HG03439 (cell line): Measurements from ENCODE around the gene SEBOX.
"Not testable (repeated sequence)": the region's sequence is repeated elsewhere in the genome, so short reads cannot be mapped to it uniquely, and the experiment has no call there.

Experiments
- ATAC-seq: cut with Tn5 transposase; IDR thresholded peaks from one replicate; pipeline ENCODE4 v1.9.1; 2021; ENCODE audit warnings: mild to moderate bottlenecking, moderate library complexity; ENCODE audit not compliant: unreplicated experiment

Gene SEBOX

GRCh38 chr17:28342313-28342712 lies 22.7 kb downstream of the SEBOX start:
- no peak for ATAC-seq

GRCh38 chr17:28341516-28341915 lies 23.5 kb downstream of the SEBOX start:
- no peak for ATAC-seq

DNA sequence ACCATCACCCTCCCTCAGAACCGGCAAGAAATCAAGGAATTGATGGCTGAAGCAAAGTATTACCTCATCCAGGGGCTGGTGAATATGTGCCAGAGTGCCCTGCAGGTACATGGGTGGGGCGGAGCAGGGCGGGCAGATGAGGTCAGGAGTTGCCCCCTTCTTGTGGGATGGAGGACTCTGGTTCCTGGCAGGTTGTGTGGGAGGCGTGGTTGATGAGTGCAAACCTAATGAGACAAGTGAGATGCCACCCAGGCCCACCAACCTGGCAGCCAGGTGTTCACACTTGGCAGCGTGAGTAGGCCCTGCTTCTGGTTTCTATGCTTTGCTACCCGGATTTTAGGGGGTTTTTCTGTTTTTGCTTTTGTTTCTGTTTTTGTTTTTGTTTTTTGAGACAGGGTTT lies 24.6 kb downstream of the SEBOX start:
- no peak for ATAC-seq

DNA sequence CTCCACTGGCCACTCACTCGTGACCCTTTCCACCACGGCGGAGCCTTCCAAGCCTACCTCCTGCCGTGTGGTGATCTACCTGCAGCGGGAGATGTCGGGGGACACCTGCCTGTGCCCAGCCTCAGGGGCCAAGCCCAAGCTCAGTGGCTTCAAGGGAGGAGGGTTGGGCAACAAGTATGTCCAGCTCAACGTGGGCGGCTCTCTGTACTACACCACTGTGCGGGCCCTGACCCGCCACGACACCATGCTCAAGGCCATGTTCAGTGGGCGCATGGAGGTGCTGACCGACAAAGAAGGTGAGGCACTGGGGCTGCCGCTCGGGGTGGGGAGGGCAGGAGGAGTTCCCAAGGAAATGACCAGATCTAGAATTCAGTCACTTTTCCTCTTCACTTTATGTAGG lies 25.6 kb downstream of the SEBOX start:
- no peak for ATAC-seq

DNA sequence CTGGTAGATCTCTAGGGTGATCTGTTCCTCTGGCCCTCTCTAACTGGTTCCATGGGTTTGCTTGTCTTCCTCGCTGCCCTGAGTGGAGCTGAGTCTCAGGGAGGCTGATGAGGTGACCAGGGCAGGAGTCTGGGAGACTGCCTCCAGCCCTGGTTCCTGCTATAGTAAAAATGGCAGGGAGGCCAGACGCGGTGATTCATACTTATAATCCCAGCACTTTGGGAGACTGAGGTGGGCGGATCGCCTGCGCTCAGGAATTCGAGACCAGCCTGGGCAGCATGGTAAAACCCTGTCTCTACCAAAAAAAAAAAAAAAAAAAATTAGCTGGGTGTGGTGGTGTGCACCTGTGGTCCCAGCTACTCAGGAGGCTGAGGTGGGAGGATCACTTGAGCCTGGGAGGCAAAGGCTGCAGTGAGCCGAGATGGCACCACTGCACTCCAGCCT lies 26.2 kb downstream of the SEBOX start:
- ATAC-seq = not testable (repeated sequence)

DNA sequence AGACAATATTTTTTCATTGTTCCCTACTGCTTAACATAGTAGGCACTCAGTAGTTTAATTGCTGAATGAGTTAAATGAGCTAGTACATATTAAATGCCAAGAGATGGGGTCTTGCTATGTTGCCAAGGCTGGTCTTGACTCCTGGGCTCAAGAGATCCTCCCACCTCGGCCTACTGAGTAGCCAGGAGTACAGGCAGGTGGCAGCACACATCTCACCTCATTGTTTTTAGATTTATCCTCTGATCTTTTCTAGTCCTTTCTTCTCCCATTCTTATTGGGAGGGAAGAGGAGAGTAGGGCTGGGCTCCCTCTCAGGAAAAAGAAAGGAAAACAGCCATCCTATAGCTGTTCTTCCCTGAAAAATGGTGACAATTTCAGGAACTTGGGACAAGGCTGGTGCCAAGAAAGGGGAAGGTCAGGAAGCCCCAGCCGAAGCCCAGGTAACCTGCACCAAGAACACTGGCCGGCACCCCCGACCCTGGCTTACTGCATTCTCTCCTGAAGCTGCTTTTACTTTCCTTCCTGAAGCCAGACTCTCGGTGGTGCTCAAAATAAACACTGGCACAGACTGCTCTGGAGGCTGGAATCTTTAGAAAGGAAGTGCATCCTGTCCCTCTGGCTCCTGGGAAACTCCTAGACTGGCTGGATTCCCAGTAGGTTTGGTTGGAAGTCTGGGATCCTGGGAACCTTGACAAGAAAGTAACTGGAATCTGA lies 26.8 kb downstream of the SEBOX start:
- ATAC-seq = no peak

DNA sequence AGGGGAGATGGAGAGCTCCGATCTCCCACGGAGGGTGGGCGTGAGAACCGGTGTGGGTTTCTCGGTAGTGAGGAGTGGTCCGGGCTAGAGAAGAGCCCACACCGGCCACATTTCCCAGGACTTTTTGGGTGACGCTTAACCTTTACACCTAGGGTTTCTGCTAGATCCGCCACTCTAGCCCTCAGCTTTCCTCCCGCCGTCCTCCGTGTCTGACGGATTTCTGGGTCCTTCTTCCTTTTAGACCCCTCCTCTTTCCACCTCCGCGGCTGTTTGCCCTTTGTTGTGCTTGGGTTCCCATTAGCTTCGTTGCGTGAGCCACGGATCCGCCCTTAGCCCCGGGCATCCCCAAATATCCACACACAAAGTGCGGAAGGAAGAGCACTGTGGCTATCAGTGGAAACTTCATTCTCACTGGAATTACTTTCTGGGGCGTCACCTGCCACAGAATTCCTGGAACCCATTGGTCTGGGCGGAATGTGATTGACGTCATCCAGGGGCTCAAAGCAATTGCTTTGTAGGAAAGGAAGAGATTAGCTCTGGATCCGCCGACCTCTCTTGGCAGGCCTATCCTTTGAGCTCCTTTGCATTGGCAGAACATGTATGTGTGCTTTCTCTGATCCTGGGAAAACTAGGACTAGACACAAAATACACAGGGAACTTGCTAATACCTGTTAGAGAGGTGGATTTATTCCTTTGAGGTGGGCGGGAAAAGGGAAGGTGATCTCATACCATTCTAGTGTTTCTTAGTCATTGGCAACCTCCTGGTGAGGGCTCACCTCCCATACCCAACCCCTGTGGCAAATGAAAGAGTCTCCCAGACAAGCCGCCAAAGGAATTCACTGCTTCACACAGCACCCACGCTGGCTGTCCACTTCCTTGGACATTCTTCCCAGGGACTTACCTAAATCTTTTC lies 28.8 kb downstream of the SEBOX start:
- ATAC-seq = no peak

- ATAC-seq = peak; percentile 95
Measured at GRCh38 chr17:28335201-28335958, 29.6 kb downstream of the SEBOX start, which contains the start of the genes IFT20 and TNFAIP1. Gene IFT20 (minus strand): TSS chr17:28335472. CDS start chr17:28331985, 3,487 bp downstream. Gene TNFAIP1 (plus strand): TSS chr17:28335761. CDS start chr17:28339522, 3,761 bp downstream.

- ATAC-seq = no peak
Measured at GRCh38 chr17:28334666-28335200, 30.3 kb downstream of the SEBOX start.

DNA sequence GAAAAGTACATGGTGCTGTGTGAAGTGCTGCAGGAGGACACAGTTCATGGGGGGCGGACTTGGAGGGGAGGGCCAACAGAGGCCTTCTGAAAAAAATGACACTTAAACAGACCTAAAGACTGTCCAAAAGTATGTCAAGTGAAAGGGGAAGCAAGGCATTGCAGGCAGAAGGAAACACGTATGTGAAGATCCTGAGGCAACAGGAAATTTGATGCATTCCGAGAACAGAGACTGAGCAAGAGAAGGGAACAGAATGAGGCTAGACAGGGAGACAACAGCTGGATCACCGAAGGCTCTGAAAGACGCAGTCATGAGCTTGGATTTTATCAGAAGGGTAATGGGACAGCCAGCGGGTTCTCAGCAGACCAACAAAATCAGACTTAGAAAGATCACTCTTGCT lies 30.8 kb downstream of the SEBOX start:
- ATAC-seq = no peak

GRCh38 chr17:28333083-28333746 lies 31.8 kb downstream of the SEBOX start:
- no peak for ATAC-seq

DNA sequence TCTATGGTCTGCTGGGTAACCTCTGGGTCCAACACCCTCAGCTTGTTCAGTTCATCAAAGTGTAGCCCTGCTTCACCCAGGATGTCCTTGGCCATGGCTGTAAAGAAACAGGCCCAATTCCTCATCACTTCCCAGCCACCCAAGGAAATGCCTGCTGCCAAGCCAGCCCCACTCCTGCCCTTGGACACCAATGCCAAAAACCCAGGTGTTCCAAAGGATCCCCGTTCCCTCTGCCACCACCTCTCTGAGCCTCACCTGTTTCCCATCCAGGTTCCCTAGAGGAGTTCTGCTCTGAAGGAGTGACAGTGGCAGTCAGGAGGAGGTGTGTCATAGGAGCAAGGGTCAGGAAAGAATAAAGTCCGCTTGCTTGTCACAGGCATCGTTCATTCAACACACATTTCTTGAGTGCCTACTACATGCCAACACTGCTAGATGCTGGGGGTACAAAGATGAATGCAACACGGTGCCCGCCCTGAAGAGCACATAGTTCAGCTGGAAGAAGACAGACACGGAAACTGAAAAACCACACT lies 33.0 kb downstream of the SEBOX start:
- ATAC-seq = no peak

- no peak for ATAC-seq
Measured at GRCh38 chr17:28330671-28331070, 34.3 kb downstream of the SEBOX start.

- ATAC-seq = no peak
Measured at GRCh38 chr17:28328325-28328724, 36.7 kb downstream of the SEBOX start.

DNA sequence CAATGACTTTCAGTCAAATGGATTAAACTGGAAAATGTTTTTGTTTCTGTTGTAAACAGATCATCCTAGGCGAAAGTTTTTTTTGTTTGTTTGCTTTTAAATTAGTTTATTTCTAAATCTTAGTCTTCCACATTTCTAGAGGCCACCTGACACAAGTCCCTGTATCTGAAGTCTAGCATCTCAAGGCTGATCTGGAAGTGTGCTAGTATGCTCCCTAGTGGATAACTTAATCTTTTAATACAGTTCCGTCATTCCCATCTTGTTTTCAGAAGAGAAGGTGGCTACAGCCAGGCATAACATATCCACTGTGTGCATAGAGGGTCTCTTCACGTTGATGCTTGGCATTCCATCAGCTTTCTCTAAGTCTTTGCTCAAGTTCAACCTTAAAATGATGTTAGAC lies 37.3 kb downstream of the SEBOX start:
- no peak for ATAC-seq

DNA sequence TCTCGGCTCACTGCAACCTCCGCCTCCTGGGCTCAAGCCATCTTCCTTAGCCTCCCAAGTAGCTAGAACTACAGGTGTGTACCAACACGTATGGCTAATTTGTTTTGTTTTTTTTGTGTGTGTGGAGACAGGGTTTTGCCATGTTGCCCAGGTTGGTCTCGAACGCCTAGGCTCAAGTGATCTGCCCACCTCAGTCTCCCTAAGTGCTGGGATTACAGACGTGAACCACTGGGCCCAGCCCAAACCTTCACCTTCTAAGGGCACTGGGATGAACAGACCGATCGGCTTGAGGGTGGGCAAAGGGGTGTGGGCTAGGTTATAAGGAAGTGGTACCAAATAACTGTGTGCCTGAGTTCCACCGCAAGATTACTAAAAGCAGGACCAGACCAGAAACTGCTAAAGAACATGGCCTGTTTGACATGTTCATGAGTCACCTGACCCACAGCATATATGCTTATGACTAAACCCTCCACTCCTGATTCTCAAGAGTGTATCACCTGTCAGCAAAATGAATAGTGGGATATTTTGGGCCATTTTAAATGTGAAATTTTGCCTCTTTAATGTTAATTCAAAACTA lies 37.9 kb downstream of the SEBOX start:
- no peak for ATAC-seq

DNA sequence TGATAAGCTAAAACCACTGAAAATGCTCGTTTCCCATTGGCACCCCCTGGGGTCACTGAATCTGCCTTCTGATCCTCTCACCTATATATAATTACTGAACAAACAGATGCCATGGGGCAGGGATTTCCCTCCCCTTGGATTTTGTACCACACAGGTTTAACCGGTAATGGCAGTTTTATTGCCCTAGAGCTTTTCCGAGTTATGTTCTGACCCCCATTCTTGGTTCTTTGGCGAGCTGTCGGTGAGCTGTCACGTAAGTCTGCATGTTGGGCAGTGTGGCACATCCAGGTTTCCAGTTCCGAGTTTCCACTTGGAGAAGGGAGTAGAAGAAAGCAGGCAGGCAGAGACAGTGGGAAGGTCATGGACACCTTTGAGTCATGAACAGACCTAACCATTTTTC lies 38.9 kb downstream of the SEBOX start:
- ATAC-seq = no peak

DNA sequence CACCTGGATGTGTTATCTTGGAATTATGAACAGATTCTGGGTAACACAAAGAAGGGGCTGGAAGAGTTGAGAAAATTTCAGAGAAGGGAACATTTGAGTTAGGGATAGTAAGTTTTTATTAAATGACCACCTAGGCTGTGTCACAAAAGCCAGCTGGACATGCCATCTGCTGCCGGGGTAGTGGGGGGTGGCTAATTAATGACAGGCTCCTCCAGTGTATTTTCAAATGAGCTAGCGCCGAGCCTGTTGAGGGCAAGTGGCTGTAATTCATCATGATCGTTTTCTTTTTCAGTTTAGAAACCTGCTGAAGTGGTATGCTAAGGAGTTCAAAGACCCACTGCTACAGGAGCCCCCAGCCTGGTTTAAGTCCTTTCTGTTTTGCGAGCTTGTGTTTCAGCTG lies 39.8 kb downstream of the SEBOX start:
- no peak for ATAC-seq

- no peak for ATAC-seq
Measured at GRCh38 chr17:28324781-28325180, 40.2 kb downstream of the SEBOX start.

- ATAC-seq = no peak
Measured at GRCh38 chr17:28324267-28324745, 40.7 kb downstream of the SEBOX start.
